ENCODE data around the gene NECTIN1.

DNA sequence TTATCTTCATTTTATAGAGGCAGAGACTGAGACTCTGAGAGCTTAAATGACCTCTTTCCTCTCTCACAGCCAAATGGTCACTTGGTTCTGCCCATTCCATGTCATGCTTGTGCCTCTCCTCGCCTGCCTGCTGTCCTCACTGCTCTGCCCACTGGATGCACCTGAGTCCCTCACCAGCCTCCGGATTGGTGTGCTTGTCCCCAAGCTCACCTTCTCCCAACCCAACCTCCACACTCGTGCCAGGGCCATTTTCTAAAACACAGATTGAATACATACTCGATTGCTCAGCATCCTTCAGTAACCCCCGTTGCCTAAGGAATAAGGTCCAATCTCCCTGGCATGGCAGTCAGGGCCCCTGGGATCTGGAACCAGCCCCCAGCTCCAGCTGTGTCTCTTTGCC, 28.4 kb upstream of the NECTIN1 start:
- TF ChIP-seq POLR2A (IDR thresholded peaks at IDR 0.05) (no peak), CTCF (IDR thresholded peaks at IDR 0.05) (no peak)

Data from upper lobe of left lung (tissue), 4 donors.